Measurements from ENCODE around the gene POP4. TPM values are rescaled to one million over a fixed set of nuclear protein-coding genes. Genes with fewer than 3 reads are reported as not detected.

The POP4 gene
- total RNA-seq, 1 donor from 2014 or later: 63.9 TPM

DNA sequence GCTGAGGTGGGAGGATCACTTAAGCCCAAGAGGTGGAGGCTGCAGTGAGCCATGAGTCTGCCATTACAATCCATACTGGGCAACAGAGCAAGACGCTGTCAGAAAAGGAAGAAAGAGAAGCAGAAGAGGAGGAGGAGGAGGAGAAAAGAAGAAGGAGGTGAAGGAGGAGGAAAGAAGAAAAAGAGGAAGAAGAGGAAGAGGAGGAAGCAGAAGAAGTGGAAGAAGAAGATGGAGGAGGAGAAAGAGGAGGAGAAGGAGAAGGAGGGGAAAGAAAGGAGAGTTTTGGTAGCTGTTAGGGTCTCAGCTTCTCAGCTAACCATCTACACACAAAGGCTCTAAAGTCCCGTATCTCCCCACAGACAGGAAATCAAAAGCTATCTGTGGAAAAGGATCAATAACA lies 35.5 kb downstream of the POP4 start:
- Mint-ChIP-seq H3K4me1 (no peaks in the 10 kb centered on the region), H3K9me3 (no peaks in the 10 kb centered on the region), H3K27me3 (ENCODE audit: low read depth) (peaks cover 16% of the 10 kb centered on the region), H3K27ac (ENCODE audit: unreplicated experiment) (no peak overlapping the region), H3K36me3 (ENCODE audit: low read depth) (no peaks in the 10 kb centered on the region), H3K4me3 (no peak overlapping the region)
- DNase-seq (ENCODE audit: low read depth, low spot score): no peak
- TF ChIP-seq CTCF (conservative IDR thresholded peaks at IDR 0.05): no peak

DNA sequence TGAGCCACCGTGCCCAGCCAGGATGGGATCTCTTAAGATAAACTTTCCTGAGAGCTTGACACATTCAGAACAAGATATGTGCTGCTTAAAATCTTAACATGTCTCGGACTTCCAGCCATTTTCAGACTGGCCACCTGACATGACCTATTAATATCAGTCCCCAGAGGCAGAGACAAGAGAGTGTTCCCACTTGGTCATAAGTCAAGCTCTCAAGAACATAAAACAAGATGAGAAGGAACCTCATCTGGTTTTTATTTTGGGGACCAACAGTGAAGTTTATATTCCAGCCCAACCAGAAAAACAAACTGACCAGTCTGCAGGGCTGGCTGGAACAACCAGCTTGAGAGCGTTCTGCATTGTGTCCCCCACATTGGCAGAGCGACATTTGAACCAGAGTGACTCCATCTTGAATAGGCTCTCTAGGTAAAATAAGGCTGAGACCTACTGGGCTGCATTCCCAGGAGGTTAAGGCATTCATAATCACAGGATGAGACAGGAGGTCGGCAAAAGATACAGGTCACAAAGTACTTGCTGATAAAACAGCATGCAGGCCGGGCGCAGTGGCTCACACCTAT lies 37.4 kb downstream of the POP4 start:
- H3K36me3 Mint-ChIP-seq (ENCODE audit: low read depth): no peaks in the 10 kb centered on the region
- no peak for DNase-seq (ENCODE audit: low read depth, low spot score)
- H3K9me3 Mint-ChIP-seq: no peaks in the 10 kb centered on the region
- H3K27me3 Mint-ChIP-seq (ENCODE audit: low read depth): peaks cover 19% of the 10 kb centered on the region
- no peaks in the 10 kb centered on the region for H3K4me1 Mint-ChIP-seq
- H3K27ac Mint-ChIP-seq (ENCODE audit: unreplicated experiment): no peak overlapping the region
- no peak for TF ChIP-seq CTCF (conservative IDR thresholded peaks at IDR 0.05)
- H3K4me3 Mint-ChIP-seq: no peak overlapping the region

DNA sequence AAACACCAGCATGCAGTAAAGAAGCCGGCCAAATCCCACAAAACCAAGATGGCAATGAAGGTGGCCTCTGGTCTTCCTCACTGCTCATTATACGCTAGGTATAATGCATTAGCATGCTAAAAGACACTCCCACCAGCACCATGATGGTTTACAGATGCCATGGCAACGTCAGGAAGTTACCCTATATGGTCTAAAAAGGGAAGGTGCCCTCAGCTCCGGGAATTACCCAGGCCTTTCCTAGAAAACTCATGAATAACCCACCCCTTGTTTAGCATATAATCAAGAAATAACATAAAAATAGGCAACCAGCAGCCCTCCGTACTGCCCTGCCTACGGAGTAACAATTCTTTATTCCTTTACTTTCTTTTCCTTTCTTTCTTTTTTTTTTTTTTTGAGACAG lies 38.1 kb downstream of the POP4 start:
- Mint-ChIP-seq H3K36me3 (ENCODE audit: low read depth) (no peaks in the 10 kb centered on the region), H3K9me3 (no peaks in the 10 kb centered on the region), H3K27me3 (ENCODE audit: low read depth) (peaks cover 19% of the 10 kb centered on the region), H3K27ac (ENCODE audit: unreplicated experiment) (no peak overlapping the region), H3K4me3 (no peak overlapping the region), H3K4me1 (no peaks in the 10 kb centered on the region)
- no peak for TF ChIP-seq CTCF (conservative IDR thresholded peaks at IDR 0.05)
- no peak for DNase-seq (ENCODE audit: low read depth, low spot score)

- H3K27ac Mint-ChIP-seq (ENCODE audit: unreplicated experiment): no peak overlapping the region
- no peaks in the 10 kb centered on the region for H3K9me3 Mint-ChIP-seq
- H3K4me1 Mint-ChIP-seq: no peaks in the 10 kb centered on the region
- no peak overlapping the region for H3K4me3 Mint-ChIP-seq
- no peak for DNase-seq (ENCODE audit: low read depth, low spot score)
- H3K27me3 Mint-ChIP-seq (ENCODE audit: low read depth): peaks cover 19% of the 10 kb centered on the region
- no peak for TF ChIP-seq CTCF (conservative IDR thresholded peaks at IDR 0.05)
- H3K36me3 Mint-ChIP-seq (ENCODE audit: low read depth): no peaks in the 10 kb centered on the region
Measured at GRCh38 chr19:29645491-29645867, 39.4 kb downstream of the POP4 start.

DNA sequence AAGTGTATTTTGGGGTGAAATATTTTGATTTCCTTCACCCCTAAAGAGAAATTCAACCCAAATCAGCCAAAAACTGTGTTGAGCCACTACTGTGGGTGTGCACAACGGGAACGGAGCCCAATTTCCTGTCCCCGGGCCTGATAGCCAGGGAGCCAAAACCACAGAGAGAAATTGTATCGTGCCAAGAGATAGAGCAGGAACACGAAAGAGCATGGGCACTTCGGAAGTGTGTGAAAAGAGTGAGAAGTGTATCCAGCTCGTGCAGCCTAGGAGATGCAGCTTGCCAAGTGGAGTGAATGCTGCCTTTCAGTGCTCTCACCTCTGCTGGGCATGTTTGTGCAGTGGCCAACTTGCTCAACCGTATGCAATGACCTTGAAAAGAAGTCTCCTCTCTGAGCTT lies 39.8 kb downstream of the POP4 start:
- Mint-ChIP-seq H3K4me1 (no peaks in the 10 kb centered on the region), H3K9me3 (no peaks in the 10 kb centered on the region), H3K36me3 (ENCODE audit: low read depth) (no peaks in the 10 kb centered on the region), H3K27me3 (ENCODE audit: low read depth) (peaks cover 19% of the 10 kb centered on the region), H3K27ac (ENCODE audit: unreplicated experiment) (no peak overlapping the region), H3K4me3 (no peak overlapping the region)
- no peak for TF ChIP-seq CTCF (conservative IDR thresholded peaks at IDR 0.05)
- DNase-seq (ENCODE audit: low read depth, low spot score): no peak
